ENCODE measurements around the gene FAF2.

Gene FAF2

GRCh38 chr5:176519810-176520720 lies 71.9 kb downstream of the FAF2 start:
- DNase-seq (ENCODE audit: low read depth in 1 of 2, low spot score in 1 of 2) = no peak

GRCh38 chr5:176521286-176521685 lies 73.1 kb downstream of the FAF2 start:
- no peak overlapping the region for H3K4me3 ChIP-seq (replicated peaks; ENCODE audit: insufficient read depth, low read length)
- no peaks in the 10 kb centered on the region for H3K27me3 ChIP-seq (ENCODE audit: insufficient read depth, poor library complexity, severe bottlenecking)
- TF ChIP-seq CTCF (IDR thresholded peaks at IDR 0.05; ENCODE audit: insufficient read depth, low read length) = no peak
- TF ChIP-seq GABPA (IDR thresholded peaks at IDR 0.05; ENCODE audit: low read depth) = no peak
- no peak for TF ChIP-seq SPI1 (IDR thresholded peaks at IDR 0.05; ENCODE audit: borderline replicate concordance, low read depth)
- TF ChIP-seq POLR2AphosphoS5 (IDR thresholded peaks at IDR 0.05; ENCODE audit: low read depth) = no peak
- no peak for TF ChIP-seq REST (IDR thresholded peaks at IDR 0.05; ENCODE audit: insufficient replicate concordance, low read depth)
- H3K27ac ChIP-seq (replicated peaks) = no peak overlapping the region
- DNase-seq (ENCODE audit: low read depth in 1 of 2, low spot score in 1 of 2) = no peak

More at GRCh38 chr5:176519810-176520720, 71.9 kb downstream of the FAF2 start:
- Histone ChIP-seq H3K4me3 (replicated peaks; ENCODE audit: insufficient read depth, low read length) (no peak overlapping the region), H3K27me3 (ENCODE audit: insufficient read depth, poor library complexity, severe bottlenecking) (no peaks in the 10 kb centered on the region), H3K27ac (replicated peaks) (no peak overlapping the region)
- TF ChIP-seq REST (IDR thresholded peaks at IDR 0.05; ENCODE audit: insufficient replicate concordance, low read depth) (no peak), GABPA (IDR thresholded peaks at IDR 0.05; ENCODE audit: low read depth) (no peak), CTCF (IDR thresholded peaks at IDR 0.05; ENCODE audit: insufficient read depth, low read length) (no peak), SPI1 (IDR thresholded peaks at IDR 0.05; ENCODE audit: borderline replicate concordance, low read depth) (no peak), POLR2AphosphoS5 (IDR thresholded peaks at IDR 0.05; ENCODE audit: low read depth) (no peak)

GRCh38 chr5:176521699-176522263 lies 73.6 kb downstream of the FAF2 start:
- Histone ChIP-seq H3K4me3 (replicated peaks; ENCODE audit: insufficient read depth, low read length) (no peak overlapping the region), H3K27ac (replicated peaks) (no peak overlapping the region)

More at GRCh38 chr5:176521699-176522263, 73.6 kb downstream of the FAF2 start:
- no peak for DNase-seq (ENCODE audit: low read depth in 1 of 2, low spot score in 1 of 2)
- TF ChIP-seq CTCF (IDR thresholded peaks at IDR 0.05; ENCODE audit: insufficient read depth, low read length) = no peak
- TF ChIP-seq POLR2AphosphoS5 (IDR thresholded peaks at IDR 0.05; ENCODE audit: low read depth) = no peak
- TF ChIP-seq GABPA (IDR thresholded peaks at IDR 0.05; ENCODE audit: low read depth) = no peak
- TF ChIP-seq REST (IDR thresholded peaks at IDR 0.05; ENCODE audit: insufficient replicate concordance, low read depth) = no peak
- TF ChIP-seq SPI1 (IDR thresholded peaks at IDR 0.05; ENCODE audit: borderline replicate concordance, low read depth) = no peak
- H3K27me3 ChIP-seq (ENCODE audit: insufficient read depth, poor library complexity, severe bottlenecking) = no peaks in the 10 kb centered on the region

Measured in HL-60 (cell line).